CD4-positive, alpha-beta T cell treated with Interleukin-21 for 1 hour (primary cell): ENCODE measurements around the gene HSD11B1L.
"Not testable (repeated sequence)": the region's sequence is repeated elsewhere in the genome, so short reads cannot be mapped to it uniquely, and the experiment has no call there.

Source experiments
- DNase-seq: peaks from one replicate; pipeline ENCODE4 v3.0.0-alpha.2; 2020

The HSD11B1L gene

DNA sequence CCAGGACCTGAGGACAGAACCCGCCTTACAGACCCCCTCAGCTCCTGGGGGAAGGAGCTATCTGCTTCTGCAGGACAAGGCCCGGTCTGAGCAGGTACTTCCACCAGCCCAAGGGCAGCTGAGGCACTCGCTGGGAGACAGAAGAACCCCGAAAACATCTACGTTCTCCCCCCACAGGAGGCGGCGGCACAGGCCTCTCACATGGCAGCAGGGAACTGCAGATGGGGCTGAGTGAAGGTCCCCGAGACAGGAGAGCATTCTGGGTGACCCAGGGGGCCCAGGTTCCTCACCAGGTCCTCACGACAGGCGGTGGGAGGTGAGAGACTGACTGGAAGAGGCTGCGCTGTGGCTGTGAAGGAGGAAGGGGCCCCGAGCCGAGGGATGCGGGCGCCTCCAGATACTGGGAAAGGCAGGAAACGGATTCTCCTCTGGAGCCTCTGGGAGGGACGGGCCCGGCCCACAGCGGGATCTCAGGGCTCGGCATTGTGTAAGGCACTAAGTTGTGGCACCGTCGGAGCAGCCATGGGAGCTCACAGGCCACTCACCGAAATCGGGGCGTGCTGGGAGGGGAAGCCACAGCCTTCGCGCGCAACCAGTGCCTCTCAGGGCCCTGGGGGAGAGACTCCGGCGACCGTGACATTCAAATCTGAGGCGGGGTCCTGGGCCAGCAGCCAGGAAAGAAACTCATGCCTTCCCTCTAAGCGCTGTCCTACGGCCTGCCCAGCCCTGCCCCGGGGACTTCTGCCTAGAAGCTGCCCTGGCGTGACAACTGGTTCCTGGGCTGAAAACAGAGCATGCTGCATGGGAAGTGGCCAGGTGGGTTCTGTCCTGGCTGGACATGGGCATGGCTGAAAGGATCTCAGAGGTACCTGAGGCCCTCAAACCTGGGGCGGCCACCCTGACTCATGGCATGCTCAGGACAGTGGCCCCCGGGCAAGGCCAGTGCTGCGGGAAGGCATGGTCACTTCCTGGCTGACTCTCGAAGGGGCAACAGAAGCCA is 23.3 kb downstream of the HSD11B1L start:
- DNase-seq = no peak

DNA sequence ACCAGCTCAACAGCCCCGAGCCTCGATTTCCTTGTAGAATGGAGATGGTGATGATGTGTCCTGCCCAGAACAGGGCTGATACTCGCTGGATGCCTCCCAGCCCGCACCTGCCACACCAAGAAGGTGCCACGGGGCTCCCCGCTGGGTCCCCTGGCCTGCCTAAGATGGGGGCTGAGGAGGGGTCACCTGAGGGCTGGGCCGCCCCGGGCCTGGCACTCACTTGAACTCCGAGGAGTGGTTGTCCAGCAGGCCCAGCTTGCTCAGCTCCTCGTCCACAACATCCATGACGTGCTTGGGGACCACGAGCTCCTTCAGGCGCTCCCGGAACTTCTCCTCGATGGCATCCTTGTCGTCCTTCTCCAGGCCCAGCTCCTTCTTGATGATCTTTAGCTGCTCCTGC is 24.7 kb downstream of the HSD11B1L start:
- no peak for DNase-seq

DNA sequence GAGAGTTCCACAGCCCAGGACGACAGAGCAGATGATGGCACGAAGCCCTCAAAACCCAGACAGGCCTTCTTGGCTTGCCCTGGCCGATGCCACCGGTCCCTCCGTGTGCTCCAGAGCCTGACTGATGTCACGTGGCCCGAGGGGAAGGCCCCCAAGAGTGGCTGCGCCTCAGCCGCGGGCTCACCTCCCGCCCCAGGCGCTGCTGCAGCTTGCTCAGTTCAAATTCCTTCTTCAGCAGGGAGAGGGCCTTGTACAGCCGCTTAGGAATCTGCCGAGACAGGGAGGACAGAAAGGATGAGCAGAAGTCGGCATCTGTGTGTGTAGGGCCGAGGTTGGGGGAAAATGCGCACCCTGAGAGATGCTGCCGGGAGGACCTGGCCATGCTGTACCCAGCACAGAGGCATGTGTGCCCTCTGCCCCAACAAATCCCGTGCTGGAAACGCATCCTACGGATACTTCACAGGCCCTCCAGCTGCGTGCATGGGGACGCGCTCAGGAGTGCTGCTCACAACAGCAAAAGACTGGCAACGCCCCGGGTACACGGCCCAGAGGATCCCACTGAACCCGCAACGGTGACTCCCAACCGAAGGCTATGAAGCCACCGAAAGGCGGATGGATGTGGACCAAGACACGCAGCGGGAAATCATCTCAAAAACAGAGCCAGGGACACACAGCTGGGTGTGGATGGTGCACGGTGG is 26.2 kb downstream of the HSD11B1L start:
- DNase-seq = no peak

DNA sequence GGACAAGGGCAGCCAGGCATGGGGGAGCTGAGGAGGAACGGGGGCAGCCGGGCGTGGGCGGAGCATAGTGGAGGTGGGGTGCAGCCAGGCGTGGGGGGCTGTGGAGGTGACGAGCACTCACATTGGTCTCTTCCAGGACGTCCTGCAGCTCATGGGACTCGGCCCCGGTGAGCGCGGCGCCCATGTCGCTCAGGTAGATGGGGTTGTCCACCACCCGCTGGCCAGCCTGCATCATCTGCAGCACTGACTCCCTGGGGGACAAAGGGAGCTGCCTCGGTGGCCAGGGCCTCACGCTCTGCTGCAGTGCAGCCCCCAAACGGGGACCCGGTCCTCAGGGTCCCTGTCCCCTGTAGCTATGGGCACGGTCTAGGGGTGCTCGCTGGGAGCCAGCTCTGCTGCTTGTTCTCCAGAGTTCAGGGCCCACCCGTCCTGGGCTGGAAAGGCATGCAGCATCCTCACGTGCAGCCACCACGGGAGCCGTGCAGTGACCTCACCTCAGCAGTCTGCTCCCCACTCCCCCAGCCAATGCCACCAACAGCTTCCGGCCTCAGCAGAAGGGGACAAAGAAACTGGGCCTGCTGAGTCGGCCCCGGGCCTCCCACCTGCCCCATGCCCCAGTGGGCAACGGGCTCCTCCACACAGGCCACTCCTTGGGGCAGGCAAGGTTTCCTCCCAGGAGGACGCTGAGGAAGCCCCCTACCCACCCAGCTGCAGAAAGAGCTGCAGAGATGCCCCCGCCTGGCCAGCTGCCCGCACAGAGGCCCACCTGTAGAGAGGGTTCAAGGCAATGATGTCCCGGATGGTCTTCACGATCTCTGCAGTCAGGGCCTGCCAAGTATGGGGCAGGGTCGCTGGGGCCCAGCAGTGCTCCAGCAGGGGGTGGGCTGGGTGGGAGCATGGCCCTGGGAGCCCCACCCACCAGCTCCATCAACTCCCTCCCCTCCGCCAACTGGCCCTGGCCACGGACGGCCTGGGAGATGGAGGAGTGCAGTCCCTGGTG is 27.0 kb downstream of the HSD11B1L start:
- no peak for DNase-seq

DNA sequence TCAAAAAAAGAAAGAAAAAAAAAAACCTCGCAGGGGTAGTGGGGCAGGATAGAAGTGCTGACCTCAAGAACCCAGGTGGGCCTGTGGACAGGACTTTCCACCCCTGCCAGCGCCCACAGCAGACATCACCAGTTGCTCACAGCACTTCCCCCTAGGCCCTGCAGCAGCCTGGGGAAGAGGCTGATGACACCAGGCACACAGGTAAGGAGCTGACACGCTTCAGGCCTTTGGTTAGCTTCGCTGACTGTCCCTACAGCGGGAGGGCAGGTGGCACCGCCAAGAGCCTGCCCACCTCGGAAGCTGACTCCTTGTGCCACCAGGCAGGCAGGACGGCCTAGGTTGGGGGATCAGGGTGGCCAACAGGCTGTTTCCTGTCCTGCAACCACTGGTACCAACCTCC is 30.2 kb downstream of the HSD11B1L start:
- DNase-seq = no peak

DNA sequence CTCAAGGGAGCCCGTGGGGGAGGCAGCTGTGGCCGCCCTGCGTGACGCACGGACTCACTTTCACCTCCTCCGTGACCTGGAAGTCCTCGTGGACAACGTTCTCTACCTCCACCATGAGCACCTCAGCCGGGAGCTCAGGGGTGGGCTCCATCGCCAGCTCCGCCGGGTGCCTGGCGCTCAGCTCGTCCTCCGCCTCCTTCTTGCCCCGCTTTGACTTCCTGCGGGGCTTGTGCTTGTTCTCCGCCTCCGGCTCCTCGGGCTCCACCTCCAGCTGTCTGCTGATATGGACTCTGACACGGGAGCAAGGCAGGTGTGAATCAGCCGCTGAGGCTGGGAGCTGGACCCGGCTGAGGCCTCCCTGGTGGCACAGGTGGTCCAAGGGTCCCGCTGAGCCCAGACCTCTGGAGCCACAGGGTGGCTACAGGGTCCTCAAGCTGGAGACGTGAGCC is 30.9 kb downstream of the HSD11B1L start:
- DNase-seq = no peak

DNA sequence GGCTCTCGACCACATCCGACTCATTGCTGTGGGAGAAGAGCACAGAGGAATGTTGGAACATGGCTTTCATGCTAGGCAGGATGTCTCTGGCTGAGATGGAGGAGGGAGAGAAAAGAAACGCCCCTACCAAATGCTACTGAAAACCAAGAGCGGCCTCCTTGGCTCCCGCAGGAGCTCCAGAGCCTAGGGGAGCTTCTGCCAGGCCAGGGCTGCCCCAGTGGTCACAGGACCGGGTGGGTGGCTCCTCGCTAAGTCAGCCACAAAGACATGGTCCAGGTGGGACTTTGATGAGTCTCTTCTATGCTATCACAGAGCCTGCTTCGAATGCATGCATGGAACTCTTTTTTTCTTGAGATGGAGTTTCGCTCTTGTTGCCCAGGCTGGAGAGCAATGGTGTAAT is 32.4 kb downstream of the HSD11B1L start:
- no peak for DNase-seq

DNA sequence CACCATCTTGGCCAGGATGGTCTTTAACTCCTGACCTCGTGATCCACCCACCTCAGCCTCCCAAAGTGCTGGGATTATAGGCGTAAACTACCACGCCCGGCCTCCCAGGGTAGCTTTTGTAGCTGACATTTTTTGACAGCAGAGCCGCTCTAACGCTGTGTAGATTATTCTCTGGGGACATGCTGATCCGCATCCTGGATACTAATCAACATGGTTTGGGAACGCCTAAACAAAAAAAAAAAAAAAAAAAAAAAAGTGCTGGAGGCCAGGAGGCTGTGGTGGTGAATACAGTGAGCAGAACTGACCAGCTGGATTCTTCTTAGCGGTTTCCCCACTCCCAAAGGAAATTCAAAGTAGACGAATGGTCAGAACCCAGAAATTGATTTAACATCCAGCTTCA is 34.0 kb downstream of the HSD11B1L start:
- DNase-seq = no peak

DNA sequence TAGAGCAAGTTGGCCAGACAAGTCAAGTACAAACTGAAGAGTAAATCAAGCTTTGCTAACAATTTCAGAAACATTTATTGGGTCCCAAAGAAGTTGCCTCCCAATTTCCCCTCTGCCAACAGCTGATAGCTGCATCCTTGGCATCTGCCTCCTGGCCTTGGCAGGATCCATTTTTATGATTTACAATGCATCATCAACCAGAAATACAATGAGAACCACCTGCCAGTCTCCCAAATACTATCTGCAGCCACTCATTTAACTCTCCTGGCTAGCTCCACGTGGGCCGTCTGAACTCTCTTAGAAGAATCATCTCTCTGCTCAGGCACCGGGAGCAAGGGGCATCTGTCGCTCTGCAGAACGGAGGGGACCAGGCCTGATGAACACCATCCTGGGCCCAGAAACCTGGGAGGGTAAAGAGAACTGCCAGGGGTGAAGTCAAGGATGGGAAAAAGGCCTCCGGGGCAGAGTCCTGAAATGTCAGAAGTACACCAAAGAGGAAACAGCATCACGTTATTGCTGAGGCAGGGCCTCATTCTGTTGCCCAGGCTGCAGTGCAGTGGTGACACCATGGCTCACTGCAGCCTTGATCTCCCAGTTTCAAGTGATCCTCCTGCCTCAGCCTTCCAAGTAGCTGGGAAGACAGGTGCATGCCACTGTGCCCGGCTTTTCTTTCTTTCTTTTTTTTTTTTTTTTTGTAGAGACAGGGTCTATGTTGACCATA is 36.5 kb downstream of the HSD11B1L start:
- no peak for DNase-seq

DNA sequence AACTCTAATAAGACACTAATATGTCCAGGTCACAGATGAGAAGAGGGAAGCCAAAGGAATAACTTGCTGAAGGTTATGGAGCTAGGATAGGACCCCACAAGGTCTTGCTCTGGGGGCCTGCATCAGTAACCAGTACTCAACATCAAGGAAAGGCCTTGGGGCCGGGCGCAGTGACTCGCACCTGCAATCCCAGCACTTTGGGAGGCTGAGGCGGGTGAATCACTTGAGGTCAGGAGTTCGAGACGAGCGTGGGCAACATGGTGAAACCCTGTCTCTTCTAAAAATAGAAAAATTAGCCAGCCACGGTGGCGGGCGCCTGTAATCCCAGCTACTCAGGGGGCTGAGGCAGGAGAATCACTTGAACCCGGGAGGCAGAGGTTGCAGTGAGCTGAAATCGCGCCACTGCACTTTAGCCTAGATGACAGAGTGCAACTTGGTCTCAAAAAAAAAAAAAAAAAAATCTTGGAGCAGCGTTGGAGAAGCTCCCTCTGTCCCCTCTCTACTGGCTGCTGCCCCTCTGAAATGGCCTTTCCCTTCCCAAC is 37.3 kb downstream of the HSD11B1L start:
- DNase-seq = no peak

DNA sequence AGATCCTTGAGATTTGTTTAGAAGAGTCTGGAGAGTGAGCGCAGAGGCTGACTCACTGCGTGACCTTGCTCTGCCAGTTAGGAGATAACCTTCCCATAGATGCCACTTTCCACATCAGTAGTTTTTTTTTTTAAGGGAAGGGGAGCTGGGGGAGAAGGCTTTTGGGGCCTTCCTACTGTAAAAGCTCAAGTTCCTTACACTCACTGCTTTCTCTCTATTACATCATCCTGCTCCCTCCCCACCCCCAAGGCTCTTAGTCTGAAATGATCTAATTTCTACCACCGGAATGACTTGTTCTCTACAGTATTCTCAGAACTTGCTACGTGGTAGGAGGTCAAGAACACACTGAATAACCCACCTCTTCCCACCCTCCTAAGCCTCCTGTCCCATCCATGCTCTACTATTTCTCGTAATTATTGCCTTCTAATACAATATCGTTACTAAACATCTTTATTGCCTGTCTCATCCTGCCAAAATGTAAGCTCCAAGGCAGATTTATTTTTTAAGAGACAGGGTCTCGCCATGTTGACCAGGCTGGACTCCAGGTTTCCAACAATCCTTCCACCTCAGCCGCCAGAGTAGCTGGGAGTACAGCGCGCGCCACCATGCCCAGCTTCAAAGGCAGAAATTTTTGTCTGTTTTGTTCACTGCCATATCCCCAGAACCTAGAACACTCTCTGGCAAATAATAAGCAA is 37.9 kb downstream of the HSD11B1L start:
- DNase-seq = no peak

DNA sequence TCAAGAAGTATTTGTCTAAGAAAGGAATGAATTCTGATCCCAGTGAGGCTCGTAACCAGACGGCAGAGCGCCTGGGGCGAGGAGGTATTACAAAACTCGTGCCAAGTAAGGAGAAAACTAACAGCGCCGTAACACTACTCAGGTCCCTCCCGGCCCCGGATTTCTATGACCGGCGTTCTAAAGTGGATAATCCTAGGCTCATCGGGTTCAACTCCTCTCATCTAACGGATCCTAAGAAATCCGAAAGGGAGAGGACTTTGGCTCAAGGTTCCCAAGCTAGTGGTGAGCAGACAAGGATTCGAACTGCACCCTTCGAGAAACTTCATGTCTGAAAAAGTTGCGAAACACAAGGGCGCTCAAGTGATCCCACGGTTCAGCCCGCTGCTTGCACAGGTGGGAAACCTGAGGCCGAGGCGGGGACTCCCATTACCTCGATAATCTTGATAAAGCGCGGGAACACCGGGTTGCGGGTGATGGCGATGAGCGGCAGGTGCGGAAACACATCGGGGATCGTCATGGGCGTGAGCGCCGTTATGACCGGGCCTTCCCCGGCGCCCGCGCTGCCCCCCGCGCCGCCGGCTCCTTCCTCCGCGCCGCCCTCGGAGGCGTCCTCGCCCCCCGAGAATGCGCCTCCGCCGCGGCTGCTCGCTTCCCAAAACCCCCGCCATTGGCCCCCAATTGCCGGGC is 38.6 kb downstream of the HSD11B1L start:
- peak; percentile 28 for DNase-seq

DNA sequence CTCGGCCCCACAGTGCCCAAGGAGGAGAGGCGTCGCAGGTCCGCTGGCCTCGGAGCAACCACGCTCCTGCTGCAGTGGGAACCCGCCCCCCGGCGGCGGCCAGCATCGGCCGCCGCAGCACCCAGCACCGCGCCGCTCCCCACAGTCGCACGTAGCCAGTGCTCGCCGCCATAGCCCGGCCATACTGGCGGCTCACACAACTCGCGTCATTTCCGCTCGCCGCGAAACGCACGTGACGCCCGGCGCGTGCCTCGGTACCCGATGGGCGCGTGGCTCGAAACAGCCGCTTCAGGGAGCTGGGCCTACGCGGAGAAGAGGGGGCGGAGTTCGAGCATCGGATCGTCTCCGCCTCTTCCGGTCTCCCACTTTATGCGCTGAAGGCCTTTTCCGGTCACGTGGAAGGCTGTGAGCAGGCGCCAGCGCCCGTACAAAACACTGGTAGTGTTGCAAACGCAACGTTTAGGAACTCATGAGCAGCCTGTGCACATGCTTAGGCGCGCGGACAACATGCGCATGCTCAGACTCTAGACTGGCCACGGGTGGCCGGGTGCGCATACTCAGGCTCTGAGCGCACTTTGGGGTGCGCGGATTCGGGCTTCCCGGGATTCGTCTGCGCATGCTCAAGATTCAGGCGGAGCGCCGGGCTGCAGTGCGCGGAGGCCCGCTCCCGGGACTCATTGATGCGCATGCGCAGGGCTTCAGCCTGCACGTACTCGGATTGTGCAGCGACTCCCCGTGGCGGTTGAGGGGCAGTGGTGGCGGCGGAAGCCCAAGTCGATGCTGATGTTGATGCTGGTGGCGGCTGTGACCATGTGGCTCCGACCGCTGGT is 39.3 kb downstream of the HSD11B1L start, which contains the start of the genes CATSPERD and LONP1:
TSS of gene CATSPERD (plus strand) at position 677 of the 830 bp plus-strand sequence. CDS start at position 778, 101 bp downstream.
TSS of gene LONP1 (minus strand) at position 186 of the 830 bp plus-strand sequence. CDS start at position 172, 14 bp downstream.
- peak; percentile 98 for DNase-seq

DNA sequence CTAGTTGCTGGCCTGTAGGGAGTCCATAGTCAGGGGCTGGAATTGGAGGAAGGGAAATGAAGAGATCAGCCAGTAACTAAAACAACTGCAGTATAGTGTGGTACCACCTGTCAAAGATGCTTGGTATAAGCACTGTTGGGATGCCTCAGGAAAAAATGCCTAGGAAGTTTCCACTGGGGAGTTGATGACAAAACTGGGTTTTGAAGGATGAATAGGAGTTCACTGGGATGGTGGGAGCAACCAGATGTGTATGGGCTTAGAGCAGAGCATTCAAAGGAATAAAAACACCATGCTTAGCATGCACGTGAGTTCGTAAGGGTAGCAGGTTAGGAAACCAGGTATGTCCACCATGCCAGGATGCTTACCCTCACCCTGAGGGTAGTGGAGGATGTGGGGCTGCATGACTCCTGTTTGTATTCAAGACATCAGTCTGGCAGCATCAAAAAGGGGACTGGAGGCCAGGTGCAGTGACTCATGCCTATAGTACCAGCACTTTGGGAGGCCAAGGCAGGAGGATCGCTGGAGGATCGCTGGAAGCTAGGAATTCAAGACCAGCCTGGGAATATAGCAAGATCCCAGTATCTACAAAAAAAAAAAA is 46.7 kb downstream of the HSD11B1L start:
- DNase-seq = no peak

DNA sequence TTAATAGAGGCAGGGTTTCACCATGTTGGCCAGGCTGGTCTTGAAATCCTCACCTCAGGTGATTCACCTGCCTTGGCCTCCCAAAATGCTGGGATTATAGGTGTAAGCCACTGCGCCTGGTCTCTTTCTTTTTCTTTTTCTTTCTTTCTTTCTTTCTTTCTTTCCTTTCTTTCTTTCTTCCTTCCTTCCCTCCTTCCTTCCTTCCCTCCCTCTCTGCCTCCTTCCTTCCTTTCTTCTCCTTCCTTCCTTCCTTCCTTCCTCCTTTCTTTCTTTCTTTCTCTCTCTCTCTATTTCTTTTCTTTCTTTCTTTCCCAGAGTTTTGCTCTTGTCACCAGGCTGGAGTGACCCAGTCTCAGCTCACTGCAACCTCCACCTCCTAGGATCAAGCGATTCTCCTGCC is 52.3 kb downstream of the HSD11B1L start:
- DNase-seq = not testable (repeated sequence)
